ENCODE data around the gene PET100. TPM values are rescaled to one million over a fixed set of nuclear protein-coding genes. Genes with fewer than 3 reads are reported as not detected.

PET100 gene, protein sequence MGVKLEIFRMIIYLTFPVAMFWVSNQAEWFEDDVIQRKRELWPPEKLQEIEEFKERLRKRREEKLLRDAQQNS
- 10.3 and 14.5 TPM in 2 replicates for total RNA-seq

DNA sequence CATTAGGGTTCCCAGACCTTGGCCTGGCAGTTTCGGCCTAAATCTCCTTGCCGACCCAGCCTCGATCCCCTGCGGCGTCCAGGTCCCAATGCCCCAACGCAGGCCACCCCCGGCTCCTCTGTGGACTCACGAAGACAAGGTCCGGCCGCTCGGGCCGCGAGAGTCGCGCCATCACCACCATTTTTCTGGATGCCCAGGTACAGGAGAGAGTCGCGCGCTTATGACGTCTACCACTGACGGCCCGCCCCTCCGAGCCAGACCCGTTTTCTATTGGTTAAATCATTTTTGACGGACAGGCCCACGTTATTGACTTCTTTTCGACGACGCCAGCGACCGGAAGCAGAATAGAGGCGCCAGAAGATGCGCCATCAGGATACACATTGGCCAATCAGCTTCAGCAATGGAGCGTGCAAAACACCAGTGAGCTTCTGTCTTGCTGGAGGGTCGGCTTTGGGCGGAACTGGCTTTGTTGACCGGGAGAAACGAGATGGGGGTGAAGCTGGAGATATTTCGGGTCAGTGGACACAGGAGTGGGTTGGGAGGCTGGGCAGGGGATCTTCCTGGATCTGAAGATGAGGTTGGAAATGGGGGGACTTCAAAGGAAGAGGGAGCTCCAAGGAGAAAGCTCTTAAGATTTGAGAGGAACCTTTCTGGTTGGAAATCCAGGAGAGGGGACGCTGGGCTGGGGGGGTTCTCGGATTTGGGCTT is at the start of gene PET100, which contains the start of gene XAB2:
Gene PET100 (plus strand): TSS at position 447 of the 708 bp plus-strand sequence. CDS start 41 bp downstream, at position 488.
Gene XAB2 (minus strand): TSS at position 199 of the 708 bp plus-strand sequence. CDS start 18 bp downstream, at position 181.
- Histone ChIP-seq H3K4me3 (ENCODE audit: low read depth, low read length) (peak within 1 kb of the TSS; percentile 69), H3K27me3 (ENCODE audit: control insufficient read depth, insufficient read depth, low read length) (no peaks in the 10 kb centered on the region), H3K36me3 (ENCODE audit: control insufficient read depth, insufficient read depth, low read length) (peaks cover 13% of the 10 kb centered on the region)
- FAIRE-seq (peak; percentile 99), DNase-seq (ENCODE audit: low read depth) (peak; percentile 96)
- TF ChIP-seq, protein P1, sequence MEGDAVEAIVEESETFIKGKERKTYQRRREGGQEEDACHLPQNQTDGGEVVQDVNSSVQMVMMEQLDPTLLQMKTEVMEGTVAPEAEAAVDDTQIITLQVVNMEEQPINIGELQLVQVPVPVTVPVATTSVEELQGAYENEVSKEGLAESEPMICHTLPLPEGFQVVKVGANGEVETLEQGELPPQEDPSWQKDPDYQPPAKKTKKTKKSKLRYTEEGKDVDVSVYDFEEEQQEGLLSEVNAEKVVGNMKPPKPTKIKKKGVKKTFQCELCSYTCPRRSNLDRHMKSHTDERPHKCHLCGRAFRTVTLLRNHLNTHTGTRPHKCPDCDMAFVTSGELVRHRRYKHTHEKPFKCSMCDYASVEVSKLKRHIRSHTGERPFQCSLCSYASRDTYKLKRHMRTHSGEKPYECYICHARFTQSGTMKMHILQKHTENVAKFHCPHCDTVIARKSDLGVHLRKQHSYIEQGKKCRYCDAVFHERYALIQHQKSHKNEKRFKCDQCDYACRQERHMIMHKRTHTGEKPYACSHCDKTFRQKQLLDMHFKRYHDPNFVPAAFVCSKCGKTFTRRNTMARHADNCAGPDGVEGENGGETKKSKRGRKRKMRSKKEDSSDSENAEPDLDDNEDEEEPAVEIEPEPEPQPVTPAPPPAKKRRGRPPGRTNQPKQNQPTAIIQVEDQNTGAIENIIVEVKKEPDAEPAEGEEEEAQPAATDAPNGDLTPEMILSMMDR (IDR thresholded peaks at IDR 0.05; ENCODE audit: insufficient read depth, low read length, severe bottlenecking) = no peak

DNA sequence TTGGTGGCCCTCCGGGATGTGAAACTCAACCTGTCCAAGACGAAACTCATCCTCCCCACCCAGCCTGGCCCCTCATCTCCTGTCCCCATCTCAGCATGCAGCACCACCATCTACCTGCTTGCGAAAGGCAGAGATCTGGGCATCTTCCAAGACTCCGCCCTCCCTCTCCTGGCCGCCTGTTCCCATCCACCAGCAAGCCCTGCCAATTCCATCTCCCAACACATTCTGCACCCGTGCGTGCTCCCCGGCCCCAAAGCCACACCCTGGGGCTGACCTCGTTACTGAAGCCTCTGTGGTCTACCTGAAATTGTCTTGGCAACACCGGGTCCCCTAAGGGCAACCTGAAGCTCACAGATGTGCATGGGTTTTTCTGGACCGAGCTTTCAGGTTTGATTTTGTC is 47.1 kb upstream of the PET100 start:
- TF ChIP-seq, protein P1 (IDR thresholded peaks at IDR 0.05; ENCODE audit: insufficient read depth, low read length, severe bottlenecking) = no peak
- H3K27me3 ChIP-seq (ENCODE audit: control insufficient read depth, insufficient read depth, low read length) = no peaks in the 10 kb centered on the region
- FAIRE-seq = no peak
- DNase-seq (ENCODE audit: low read depth) = no peak
- no peak overlapping the region for H3K4me3 ChIP-seq (ENCODE audit: low read depth, low read length)
- H3K36me3 ChIP-seq (ENCODE audit: control insufficient read depth, insufficient read depth, low read length) = no peaks in the 10 kb centered on the region

DNA sequence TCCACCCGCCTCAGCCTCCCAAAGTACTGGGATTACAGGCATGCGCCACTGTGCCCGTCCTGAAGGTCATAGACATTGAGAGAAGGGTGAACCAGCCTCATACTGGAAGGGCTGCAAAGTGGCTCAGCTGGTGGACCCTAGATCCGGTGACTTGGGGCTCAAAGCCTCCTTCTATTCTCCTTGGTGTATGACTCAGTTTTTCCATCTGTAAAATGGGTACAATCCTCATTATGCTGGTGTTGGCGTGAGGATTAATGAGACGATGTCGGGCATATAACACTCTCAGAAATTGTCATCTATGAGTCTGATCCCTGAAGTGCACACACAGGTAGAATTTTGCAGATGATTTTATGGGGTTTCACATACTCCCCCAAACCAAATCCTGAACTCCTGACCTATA is 39.8 kb upstream of the PET100 start:
- DNase-seq (ENCODE audit: low read depth) (no peak), FAIRE-seq (no peak)
- Histone ChIP-seq H3K27me3 (ENCODE audit: control insufficient read depth, insufficient read depth, low read length) (no peaks in the 10 kb centered on the region), H3K36me3 (ENCODE audit: control insufficient read depth, insufficient read depth, low read length) (no peaks in the 10 kb centered on the region), H3K4me3 (ENCODE audit: low read depth, low read length) (no peak overlapping the region)
- TF ChIP-seq, protein P1 (IDR thresholded peaks at IDR 0.05; ENCODE audit: insufficient read depth, low read length, severe bottlenecking) = no peak

DNA sequence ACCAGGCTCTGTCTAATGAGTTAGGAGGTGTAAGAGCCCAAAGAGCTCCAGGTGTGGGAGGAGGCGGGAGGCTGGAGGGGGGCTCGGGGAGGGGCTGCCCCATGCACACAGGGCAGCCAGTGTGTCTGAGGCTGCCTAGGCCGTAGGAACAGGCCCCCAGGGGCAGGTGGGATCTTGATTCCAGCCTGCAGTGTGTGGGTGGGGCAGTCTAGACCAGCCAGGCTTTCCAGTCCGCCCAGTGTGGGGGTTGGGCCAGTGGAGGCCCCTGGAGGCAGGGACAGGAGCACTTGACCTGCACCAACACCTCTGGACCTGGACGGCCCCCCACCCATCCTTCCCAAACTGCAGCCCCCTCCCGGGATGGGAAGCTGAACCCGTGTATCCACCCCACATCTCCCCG is 39.3 kb upstream of the PET100 start:
- TF ChIP-seq, protein P1 (IDR thresholded peaks at IDR 0.05; ENCODE audit: insufficient read depth, low read length, severe bottlenecking) = no peak
- Histone ChIP-seq H3K36me3 (ENCODE audit: control insufficient read depth, insufficient read depth, low read length) (no peaks in the 10 kb centered on the region), H3K4me3 (ENCODE audit: low read depth, low read length) (no peak overlapping the region), H3K27me3 (ENCODE audit: control insufficient read depth, insufficient read depth, low read length) (no peaks in the 10 kb centered on the region)
- DNase-seq (ENCODE audit: low read depth) (peak; percentile 34), FAIRE-seq (no peak)

DNA sequence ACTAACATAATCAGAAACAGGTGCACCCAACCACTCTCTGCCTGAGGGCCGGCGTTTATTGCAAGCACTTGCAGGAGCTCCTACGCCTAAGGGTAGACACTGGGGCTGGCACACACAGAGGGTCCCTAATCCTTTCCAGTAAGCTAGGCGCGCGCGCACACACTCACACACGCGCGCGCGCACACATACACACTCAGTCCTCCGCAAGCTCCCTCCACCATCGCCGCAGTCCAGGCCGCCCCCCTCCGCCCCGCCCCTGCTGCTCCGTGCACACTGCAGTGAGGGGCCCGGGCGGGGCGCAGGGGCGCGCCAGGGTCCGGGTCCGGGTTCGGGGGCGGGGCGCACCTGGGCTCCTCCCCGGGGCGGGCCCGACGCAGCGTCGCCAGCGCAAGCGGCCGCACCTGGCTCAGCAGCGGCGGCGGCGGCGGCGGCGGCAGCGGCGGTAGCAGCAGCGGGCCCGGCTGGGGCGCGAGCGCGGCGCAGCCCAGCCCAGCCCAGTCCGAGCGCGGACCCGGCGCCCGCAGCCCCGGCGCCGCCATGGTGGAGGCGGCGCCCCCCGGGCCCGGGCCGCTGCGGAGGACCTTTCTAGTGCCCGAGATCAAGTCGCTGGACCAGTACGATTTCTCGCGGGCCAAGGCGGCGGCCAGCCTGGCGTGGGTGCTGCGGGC is 34.0 kb upstream of the PET100 start, which contains the start of gene CAMSAP3:
Gene CAMSAP3 (plus strand): TSS at position 398 of the 668 bp plus-strand sequence. CDS start 140 bp downstream, at position 538.
- TF ChIP-seq, protein P1 (IDR thresholded peaks at IDR 0.05; ENCODE audit: insufficient read depth, low read length, severe bottlenecking) = no peak
- FAIRE-seq (no peak), DNase-seq (ENCODE audit: low read depth) (no peak)
- H3K4me3 ChIP-seq (ENCODE audit: low read depth, low read length) = peak within 1 kb of the TSS; percentile 65
- no peaks in the 10 kb centered on the region for H3K27me3 ChIP-seq (ENCODE audit: control insufficient read depth, insufficient read depth, low read length)
- H3K36me3 ChIP-seq (ENCODE audit: control insufficient read depth, insufficient read depth, low read length) = no peaks in the 10 kb centered on the region
